IMR-90 (cell line): ENCODE measurements around the gene BRCC3. TPM values are rescaled to one million over a fixed set of nuclear protein-coding genes. Genes with fewer than 3 reads are reported as not detected.

Source experiments
- ATAC-seq: fragments of 200-7000 bp; cut with Tn5 transposase; 2 replicates; pipeline ENCODE4 v1.9.1; 2020; ENCODE audit warnings: low read depth, mild to moderate bottlenecking, moderate library complexity
- BruUV-seq: library from RNA; stranded (reverse); fragments of 400-500 nt; replicated peaks from 2 replicates; lab custom pipeline; 2021; lab: Mats Ljungman, UMichigan
- CTCF ChIA-PET: fragments of 300-600 bp; formaldehyde crosslinking; extraction: SDS; loops from one replicate; lab custom pipeline; 2021; ENCODE audit warnings: antibody characterized with exemption; lab: Yijun Ruan, JAX
- POLR2A ChIA-PET: fragments of 300-600 bp; sonication (Branson Sonifier 250); formaldehyde crosslinking; loops from one replicate; lab custom pipeline; 2022; ENCODE audit warnings: antibody characterized with exemption; ENCODE audit not compliant: unreplicated experiment; lab: Charles Lee
- DNase-seq: peaks from one replicate; pipeline ENCODE4 v3.0.0; 2013
- H2AFZ ChIP-seq: replicated peaks from 2 replicates; pipeline ENCODE3; 2013; ENCODE audit warnings: low read length, mild to moderate bottlenecking; ENCODE audit not compliant: poor library complexity
- H2AK5ac ChIP-seq: 2 replicates; pipeline ENCODE4 v1.6.1; 2013; ENCODE audit warnings: low read depth, low read length, inconsistent platforms
- H2AK9ac ChIP-seq: replicated peaks from 2 replicates; pipeline ENCODE3; 2013; ENCODE audit warnings: mild to moderate bottlenecking, low read depth, low read length, moderate library complexity; ENCODE audit not compliant: poor library complexity
- H2BK120ac ChIP-seq: 2 replicates; pipeline ENCODE4 v1.6.1; 2013; ENCODE audit warnings: low read depth, low read length, inconsistent platforms
- H2BK15ac ChIP-seq: 3 replicates; pipeline ENCODE4 v1.6.1; 2013; ENCODE audit warnings: low read depth, low read length, inconsistent platforms
- H2BK20ac ChIP-seq: 2 replicates; pipeline ENCODE4 v1.6.1; 2013; ENCODE audit warnings: low read depth, mild to moderate bottlenecking, inconsistent platforms, low read length, moderate library complexity
- H2BK5ac ChIP-seq: 2 replicates; pipeline ENCODE4 v1.6.1; 2013; ENCODE audit warnings: mild to moderate bottlenecking, low read depth, low read length, inconsistent platforms; ENCODE audit not compliant: poor library complexity, severe bottlenecking
- H3K14ac ChIP-seq: replicated peaks from 2 replicates; pipeline ENCODE4 v1.6.1; 2013; ENCODE audit warnings: low read depth, low read length, inconsistent platforms
- H3K18ac ChIP-seq: 2 replicates; pipeline ENCODE4 v1.6.1; 2013; ENCODE audit warnings: low read depth, low read length, control low read depth
- H3K23ac ChIP-seq: 2 replicates; pipeline ENCODE4 v1.6.1; 2013; ENCODE audit warnings: low read depth, low read length, inconsistent platforms
- H3K27ac ChIP-seq: 2 replicates; pipeline ENCODE4 v1.5.1; 2013; ENCODE audit warnings: mild to moderate bottlenecking, control low read depth, low read length; ENCODE audit not compliant: insufficient read depth
- H3K27me3 ChIP-seq: 2 replicates; pipeline ENCODE4 v1.6.1; 2013; ENCODE audit warnings: low read length; ENCODE audit not compliant: control insufficient read depth, insufficient read depth
- H3K36me3 ChIP-seq: 2 replicates; pipeline ENCODE4 v1.6.1; 2013; ENCODE audit warnings: low read length, mixed read lengths; ENCODE audit not compliant: control insufficient read depth, insufficient read depth
- H3K4ac ChIP-seq: 2 replicates; pipeline ENCODE4 v1.6.1; 2013; ENCODE audit warnings: low read depth, low read length, inconsistent platforms
- H3K4me1 ChIP-seq: 2 replicates; pipeline ENCODE4 v1.6.1; 2013; ENCODE audit warnings: low read length, mixed read lengths; ENCODE audit not compliant: control insufficient read depth, insufficient read depth
- H3K4me2 ChIP-seq: 2 replicates; pipeline ENCODE4 v1.6.1; 2013; ENCODE audit warnings: low read depth, mild to moderate bottlenecking, control low read depth, low read length, moderate library complexity
- H3K4me3 ChIP-seq: 2 replicates; pipeline ENCODE4 v1.5.1; 2013; ENCODE audit warnings: low read depth, mild to moderate bottlenecking, control low read depth, low read length, moderate library complexity; ENCODE audit not compliant: insufficient read depth
- H3K56ac ChIP-seq: 2 replicates; pipeline ENCODE4 v1.6.1; 2013; ENCODE audit warnings: low read length, inconsistent platforms; ENCODE audit not compliant: insufficient read depth; ENCODE audit errors: extremely low read depth
- H3K79me1 ChIP-seq, 2 experiments: 2 replicates each; pipeline ENCODE4 v1.6.1; 2013; ENCODE audit warnings: low read length in 2 of 2, inconsistent platforms in 1 of 2, low read depth in 1 of 2
- H3K9ac ChIP-seq: 2 replicates; pipeline ENCODE4 v1.6.1; 2013; ENCODE audit warnings: low read depth, low read length, control low read depth
- H3K9me1 ChIP-seq: 2 replicates; pipeline ENCODE4 v1.6.1; 2013; ENCODE audit warnings: low read length, inconsistent platforms; ENCODE audit not compliant: insufficient read depth
- H3K9me3 ChIP-seq: 2 replicates; pipeline ENCODE4 v1.6.1; 2013; ENCODE audit warnings: low read length; ENCODE audit not compliant: control insufficient read depth, insufficient read depth
- H4K20me1 ChIP-seq: 2 replicates; pipeline ENCODE4 v1.6.1; 2013; ENCODE audit warnings: low read length, inconsistent platforms; ENCODE audit not compliant: insufficient read depth
- H4K5ac ChIP-seq: 2 replicates; pipeline ENCODE4 v1.6.1; 2013; ENCODE audit warnings: mild to moderate bottlenecking, low read depth, low read length, control low read depth
- H4K8ac ChIP-seq, 2 experiments: 2 replicates each; pipeline ENCODE4 v1.6.1; 2013; ENCODE audit warnings: low read depth in 2 of 2, low read length in 2 of 2, control low read depth in 1 of 2, inconsistent platforms in 1 of 2
- H4K91ac ChIP-seq: 2 replicates; pipeline ENCODE4 v1.6.1; 2013; ENCODE audit warnings: low read depth, low read length, inconsistent platforms; ENCODE audit not compliant: insufficient read depth
- BHLHE40 ChIP-seq: fragments of 150-350 bp; IDR thresholded peaks from 2 replicates; pipeline ENCODE4 v1.6.1; 2016; ENCODE audit warnings: mild to moderate bottlenecking, low read depth, low read length
- CEBPB ChIP-seq: IDR thresholded peaks from 2 replicates; pipeline ENCODE4 v1.6.1; 2012; ENCODE audit warnings: low read depth, low read length, improper control_type of control experiment
- RAD21 ChIP-seq: IDR thresholded peaks from 2 replicates; pipeline ENCODE4 v1.6.1; 2012; ENCODE audit warnings: low read length, improper control_type of control experiment
- RCOR1 ChIP-seq: IDR thresholded peaks from 2 replicates; pipeline ENCODE4 v1.6.1; 2012; ENCODE audit warnings: mild to moderate bottlenecking, low read length, improper control_type of control experiment; ENCODE audit not compliant: insufficient replicate concordance
- WGBS, 2 experiments: methylation state at CpG; one replicate each; pipeline versions ENCODE4 v1.1.5 to v1.1.7; 2013; ENCODE audit warnings: missing lambda C conversion rate in 2 of 2; ENCODE audit not compliant: insufficient read length in 1 of 2; ENCODE audit errors: extremely low coverage in 2 of 2; 5-methylcytosine and 5-hydroxymethylcytosine counted together
- dilution Hi-C: fragments of 300-500 bp; cut with HindIII; formaldehyde crosslinking; loops from one replicate; pipeline ENCODE4 v1.14.3; 2018; ENCODE audit warnings: low sequenced_read_pairs; ENCODE audit not compliant: unreplicated experiment
- in situ Hi-C: fragments of 300-500 bp; cut with MboI; formaldehyde crosslinking; loops from 3 replicates; pipeline ENCODE4 v1.14.3; 2019; ENCODE audit warnings: low sequenced_read_pairs, inconsistent platforms, mixed read lengths
- intact Hi-C: fragments of 100-400 bp; cut with micrococcal nuclease; formaldehyde crosslinking; loops from 2 replicates; pipeline ENCODE4 v1.10.0; 2022
- polyA plus RNA-seq, 3 experiments: library from polyadenylated mRNA; depleted of rRNA; stranded (reverse); fragments of >200 nt; gene quantifications; 2 replicates each; pipeline ENCODE4 v1.2.3, GENCODE V29; 2012; ENCODE audit warnings: low replicate concordance in 1 of 3
- total RNA-seq: library from RNA; depleted of rRNA; stranded (reverse); fragments of >200 nt; gene quantifications from 2 replicates; pipeline ENCODE4 v1.2.3, GENCODE V29; 2012

The BRCC3 gene
- total and polyA plus RNA-seq, 2 of the 4 experiments (the other 2 are of a cell fraction) = 14.4 to 24.7 TPM

GRCh38 chrX:155035688-155036087 lies 35.6 kb upstream of the BRCC3 start:
- H3K79me1 ChIP-seq = no peaks in the 10 kb centered on the region
- WGBS, 2 experiments = no CpG with 5 or more reads among the region's 4 CpGs
- no peak for ATAC-seq
- dilution Hi-C loops = no loop called here
- no peak overlapping the region for H2AK9ac ChIP-seq
- H3K4me1 ChIP-seq = no peaks in the 10 kb centered on the region
- TF ChIP-seq RAD21 (no peak), CEBPB (no peak), RCOR1 (no peak), BHLHE40 (no peak)
- H3K18ac ChIP-seq = no peak overlapping the region
- in situ Hi-C loops = no loop called here
- POLR2A ChIA-PET = no interaction called here
- H2AK5ac ChIP-seq = no peak overlapping the region
- CTCF ChIA-PET = no interaction called here
- no peaks in the 10 kb centered on the region for H3K9me3 ChIP-seq
- H4K8ac ChIP-seq = no peak overlapping the region
- H2AFZ ChIP-seq = no peak overlapping the region
- H3K27ac ChIP-seq = no peak overlapping the region
- no peak overlapping the region for H3K23ac ChIP-seq
- H2BK15ac ChIP-seq = no peak overlapping the region
- BruUV-seq = no TSS peak
- no peaks in the 10 kb centered on the region for H3K36me3 ChIP-seq
- H4K20me1 ChIP-seq = no peaks in the 10 kb centered on the region
- no peak overlapping the region for H3K4me2 ChIP-seq
- no peak overlapping the region for H3K9ac ChIP-seq
- H4K5ac ChIP-seq = no peak overlapping the region
- intact Hi-C loops = no loop called here
- H3K4ac ChIP-seq = no peak overlapping the region
- no peak overlapping the region for H3K4me3 ChIP-seq
- H4K91ac ChIP-seq = no peak overlapping the region
- H2BK120ac ChIP-seq = no peak overlapping the region
- no peak overlapping the region for H2BK20ac ChIP-seq
- no peak overlapping the region for H2BK5ac ChIP-seq
- no peaks in the 10 kb centered on the region for H3K9me1 ChIP-seq
- no peak for DNase-seq
- no peak overlapping the region for H3K56ac ChIP-seq
- H3K14ac ChIP-seq = no peak overlapping the region
- H3K27me3 ChIP-seq = no peaks in the 10 kb centered on the region
